GM06990 (cell line): Measurements from ENCODE around the gene RALGPS1.

Source experiments
- DNase-seq: peaks from one replicate; pipeline ENCODE4 v3.0.0-alpha.2; 2011; ENCODE audit not compliant: insufficient read length; ENCODE audit errors: extremely low read depth
- H3K27me3 ChIP-seq: replicated peaks from 2 replicates; pipeline ENCODE4 v1.6.0; 2011; ENCODE audit warnings: low read length; ENCODE audit not compliant: control insufficient read depth, insufficient read depth
- H3K36me3 ChIP-seq: 2 replicates; pipeline ENCODE4 v1.5.1; 2011; ENCODE audit warnings: low read length; ENCODE audit not compliant: control insufficient read depth, insufficient read depth
- H3K4me3 ChIP-seq: replicated peaks from 2 replicates; pipeline ENCODE4 v1.5.1; 2011; ENCODE audit warnings: low read depth, mild to moderate bottlenecking, control low read depth, low read length
- CTCF ChIP-seq: IDR thresholded peaks from 2 replicates; pipeline ENCODE4 v1.5.1; 2011; ENCODE audit warnings: low read length, control low read depth, mild to moderate bottlenecking, inconsistent platforms; ENCODE audit not compliant: insufficient read depth, poor library complexity, severe bottlenecking

The RALGPS1 gene

DNA sequence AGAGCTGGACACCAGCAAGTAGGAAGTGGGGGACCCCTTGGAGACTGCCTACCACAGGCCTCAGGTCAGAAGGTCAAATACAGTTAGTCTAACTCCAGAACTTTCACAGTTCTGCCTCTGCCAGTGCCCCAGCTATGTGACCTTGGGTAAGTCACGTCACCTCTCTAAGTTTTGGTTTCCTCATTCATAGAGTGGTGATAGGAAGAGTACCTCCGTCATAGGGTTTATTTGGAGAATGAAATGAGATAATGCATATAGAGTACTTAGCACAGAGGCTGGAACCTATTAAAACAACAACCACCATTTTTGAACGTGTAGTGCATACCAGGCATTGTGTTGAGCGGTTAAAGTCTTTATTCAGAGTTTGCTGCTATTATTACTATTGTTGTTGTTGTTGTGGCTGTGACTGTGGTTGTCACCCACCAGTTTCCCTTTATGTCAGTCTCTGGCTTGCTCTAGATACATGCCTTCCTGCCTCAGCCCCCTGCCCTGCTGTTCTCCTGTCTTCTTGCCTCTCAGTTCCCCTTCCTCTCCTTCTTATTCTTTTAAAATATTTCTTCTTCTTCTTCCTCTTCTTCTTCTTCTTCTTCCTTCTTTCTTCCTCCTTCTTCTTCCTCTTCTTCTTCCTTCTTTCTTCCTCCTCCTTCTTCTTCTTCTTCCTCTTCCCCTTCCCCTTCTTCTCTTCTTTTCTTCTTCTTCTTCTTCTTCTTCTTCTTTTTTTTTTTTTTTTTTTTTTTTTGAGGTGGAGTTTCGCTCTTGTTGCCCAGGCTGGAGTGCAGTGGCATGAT lies 67.8 kb downstream of the RALGPS1 start:
- TF ChIP-seq CTCF, result no peak
- no peak overlapping the region for H3K4me3 ChIP-seq
- H3K36me3 ChIP-seq, result no peaks in the 10 kb centered on the region
- no peak for DNase-seq
- H3K27me3 ChIP-seq, result no peaks in the 10 kb centered on the region

GRCh38 chr9:126983767-126984166 lies 69.2 kb downstream of the RALGPS1 start:
- no peak for TF ChIP-seq CTCF
- no peaks in the 10 kb centered on the region for H3K36me3 ChIP-seq
- no peak overlapping the region for H3K4me3 ChIP-seq
- no peaks in the 10 kb centered on the region for H3K27me3 ChIP-seq
- DNase-seq, result no peak

- H3K4me3 ChIP-seq, result no peak overlapping the region
- no peak for DNase-seq
- no peaks in the 10 kb centered on the region for H3K36me3 ChIP-seq
- no peaks in the 10 kb centered on the region for H3K27me3 ChIP-seq
- no peak for TF ChIP-seq CTCF
These were observed 70.4 kb downstream of the RALGPS1 start for GRCh38 chr9:126984969-126985368.

GRCh38 chr9:126985870-126986498 lies 71.4 kb downstream of the RALGPS1 start:
- DNase-seq, result peak; percentile 59
- Histone ChIP-seq H3K4me3 (no peak overlapping the region), H3K27me3 (no peaks in the 10 kb centered on the region), H3K36me3 (no peaks in the 10 kb centered on the region)
- TF ChIP-seq CTCF, result peak; percentile 17

DNA sequence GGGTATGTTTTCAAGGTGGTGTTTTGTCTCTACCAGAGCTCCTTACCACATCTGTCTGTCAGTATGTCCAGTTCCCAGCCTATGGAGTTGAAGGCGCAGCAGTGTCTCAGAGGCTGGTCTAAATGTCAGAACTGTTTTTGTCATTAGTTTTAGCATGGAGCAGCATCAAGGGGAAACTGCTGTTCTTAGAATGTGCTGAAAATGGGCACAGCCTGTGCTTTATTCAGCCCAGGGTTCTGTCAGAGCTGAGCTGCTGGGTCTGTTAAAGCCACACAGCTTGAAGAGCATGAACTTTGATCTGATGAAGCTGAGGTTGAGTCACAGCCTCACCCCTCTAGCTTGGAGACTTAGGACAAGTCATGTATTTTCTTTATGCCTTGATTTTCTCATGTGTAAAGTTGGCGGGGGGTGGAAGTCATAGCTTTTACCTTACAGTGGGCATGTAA lies 71.9 kb downstream of the RALGPS1 start:
- Histone ChIP-seq H3K27me3 (no peaks in the 10 kb centered on the region), H3K4me3 (no peak overlapping the region), H3K36me3 (no peaks in the 10 kb centered on the region)
- TF ChIP-seq CTCF, result no peak
- DNase-seq, result no peak

GRCh38 chr9:126988857-126989256 lies 74.3 kb downstream of the RALGPS1 start:
- DNase-seq, result no peak
- H3K27me3 ChIP-seq, result no peaks in the 10 kb centered on the region
- H3K36me3 ChIP-seq, result no peaks in the 10 kb centered on the region
- no peak overlapping the region for H3K4me3 ChIP-seq
- no peak for TF ChIP-seq CTCF
